Heart left ventricle (tissue), 16 donors: ENCODE measurements around the gene SERPINB8. TPM values are rescaled to one million over a fixed set of nuclear protein-coding genes. Genes with fewer than 3 reads are reported as not detected.
"Not testable (repeated sequence)": the region's sequence is repeated elsewhere in the genome, so short reads cannot be mapped to it uniquely, and the experiment has no call there.

Experiments used
- ATAC-seq, 4 donors: fragments of 200-7000 bp; cut with Tn5 transposase; one replicate each; pipeline ENCODE4 v1.9.1; 2020 to 2022; ENCODE audit warnings: moderate library complexity in 4 of 4, mild to moderate bottlenecking in 3 of 4, moderate number of reproducible peaks in 1 of 4
- DNase-seq, 5 donors: peaks; one replicate each; pipeline ENCODE4 v3.0.0-alpha.2; 2020
- H3K27ac ChIP-seq, 12 donors: fragments of 200-600 bp; sonication (generic) in 4 of 12; one replicate each; pipeline versions ENCODE4 v1.5.0 to v1.8.0; 2016 to 2022; ENCODE audit warnings: mild to moderate bottlenecking in 2 of 12
- H3K27me3 ChIP-seq, 9 donors: fragments of 200-600 bp; sonication (generic) in 2 of 9; one replicate each; pipeline versions ENCODE4 v1.5.1 to v1.8.0; 2016 to 2022; ENCODE audit warnings: mild to moderate bottlenecking in 3 of 9
- H3K36me3 ChIP-seq, 9 donors: fragments of 200-600 bp; sonication (generic) in 2 of 9; one replicate each; pipeline versions ENCODE4 v1.5.0 to v1.8.0; 2018 to 2022; ENCODE audit warnings: mild to moderate bottlenecking in 2 of 9
- H3K4me1 ChIP-seq, 12 donors: fragments of 200-600 bp; sonication (generic) in 4 of 12; one replicate each; pipeline versions ENCODE4 v1.5.0 to v1.8.0; 2016 to 2022; ENCODE audit warnings: mild to moderate bottlenecking in 3 of 12
- H3K4me3 ChIP-seq, 12 donors: fragments of 200-600 bp; sonication (generic) in 4 of 12; one replicate each; pipeline versions ENCODE4 v1.5.0 to v1.8.0; 2017 to 2022; ENCODE audit warnings: mild to moderate bottlenecking in 9 of 12, moderate library complexity in 4 of 12
- H3K9me3 ChIP-seq, 12 donors: fragments of 200-600 bp; sonication (generic) in 4 of 12; one replicate each; pipeline versions ENCODE4 v1.5.0 to v1.8.0; 2016 to 2022; ENCODE audit warnings: mild to moderate bottlenecking in 1 of 12
- CTCF ChIP-seq, 12 donors: fragments of 200-600 bp; sonication (generic) in 4 of 12; IDR thresholded peaks; one replicate each; pipeline versions ENCODE4 v1.5.0 to v1.8.0; 2018 to 2022; ENCODE audit warnings: antibody characterized with exemption in 12 of 12, mild to moderate bottlenecking in 5 of 12
- POLR2A ChIP-seq, 2 donors: fragments of 450-650 bp; IDR thresholded peaks; one replicate each; pipeline ENCODE4 v1.6.1; 2017; ENCODE audit warnings: antibody characterized with exemption in 2 of 2, mild to moderate bottlenecking in 2 of 2, moderate library complexity in 2 of 2
- WGBS, 4 donors: extraction: QIAGEN DNeasy Blood & Tissue Kit in 2 of 4; methylation state at CpG; one replicate each; pipeline versions ENCODE4 v1.1.5 to v1.1.7; 2013 to 2018; 5-methylcytosine and 5-hydroxymethylcytosine counted together
- intact Hi-C, 10 donors: fragments of 100-400 bp; cut with DNase I; formaldehyde crosslinking; loops; one replicate each; pipeline versions ENCODE4 v1.11.1 to v1.14.2; 2022
- polyA plus RNA-seq, 2 donors: library from polyadenylated mRNA; stranded (reverse); fragments of 200-250 nt; gene quantifications; one replicate each; pipeline ENCODE4 v1.2.3, GENCODE V29; 2013
- total RNA-seq, 9 donors: library from RNA; depleted of rRNA in 2 of 9; stranded (reverse); fragments of >200 nt in 2 of 9; fragmentation: NEBNext Ultra II Directional in 3 of 9; extraction: Animal tissue kit (Norgen Biotek cat#: 25700) in 3 of 9; gene quantifications; one replicate each; pipeline versions ENCODE4 v1.1.0 to v1.2.4, GENCODE V29; 2016 to 2023
- donor health status: ischemic (EF 13 %, LVEDD 7.1; RV severe dilation, severe dysfunction).
- donor health status: healthy with polysubstance abuse.
- donor health status: DM: no; HTN: yes; CAD: no.
- donor health status: DM: no; HTN: no; CAD: no.
- donor health status: ischemic (EF 25% LVEDD 6.9; RV normal size, moderate dysfunction).
- donor health status: ischemic (EF 25% LVEDD 5.7; RV mildly dilated, moderate dysfunction).
- donor health status: healthy.
- donor health status: DM: yes; HTN: yes; CAD: no.
- donor health status: ischemic (EF 35%, LVEDD 5.7; RV mildly dilated, moderate dysfunction).
- donor health status: nonischemic (EF 11% LVEDD 7.7; RV severe dilation, severe dysfunction).
- donor health status: DM: yes; HTN: yes; CAD: no.
- donor health status: PGD.
- donor health status: ischemic (EF 29% LVEDD 5.4; RV normal size, mild dysfunction).
- donor health status: nonischemic (EF 23%, LVEDD 6.1; RV moderate dilation, normal function).

Gene SERPINB8
- total and polyA plus RNA-seq, 11 donors, result 0.72 to 12.6 (median 3.5) TPM

GRCh38 chr18:63936932-63937393 lies 32.9 kb upstream of the SERPINB8 start:
- peaks cover 0 to 51% (median 9%) of the 10 kb centered on the region in 9 donors for H3K27me3 ChIP-seq

GRCh38 chr18:63940008-63940407 lies 29.9 kb upstream of the SERPINB8 start:
- no peaks in the 10 kb centered on the region for H3K9me3 ChIP-seq
- H3K36me3 ChIP-seq, result no peaks in the 10 kb centered on the region
- peaks cover 0 to 13% (median 3%) of the 10 kb centered on the region in 12 donors for H3K4me1 ChIP-seq
- WGBS, 4 donors, result 89 to 95% (median 92%) methylated on average over 8 of the region's 8 CpGs
- ATAC-seq (no peak), DNase-seq (no peak)
- TF ChIP-seq POLR2A (IDR thresholded peaks at IDR 0.05) (no peak), CTCF (IDR thresholded peaks at IDR 0.05) (no peak)
- H3K4me3 ChIP-seq, result no peak overlapping the region
- peaks cover 0 to 48% (median 9%) of the 10 kb centered on the region in 9 donors for H3K27me3 ChIP-seq
- intact Hi-C loops, result no loop called here
- no peak overlapping the region for H3K27ac ChIP-seq

More at GRCh38 chr18:63936932-63937393, 32.9 kb upstream of the SERPINB8 start:
- Histone ChIP-seq H3K36me3 (no peaks in the 10 kb centered on the region), H3K27ac (no peak overlapping the region), H3K4me3 (peak overlapping the region in 10 of 12 donors; percentile 27 to 66 (median 52)), H3K9me3 (no peaks in the 10 kb centered on the region), H3K4me1 (peaks cover 0 to 13% (median 3%) of the 10 kb centered on the region in 12 donors)
- intact Hi-C loops, result loop anchor here (1.0 to 10.0 kb wide), 6 partner anchors 112 to 420 kb away; no protein-coding TSS in a partner anchor
- WGBS, 4 donors, result 36 to 46% (median 39%) methylated on average over 19 of the region's 19 CpGs
- DNase-seq (no peak), ATAC-seq (no peak)
- TF ChIP-seq CTCF (IDR thresholded peaks at IDR 0.05) (no peak), POLR2A (IDR thresholded peaks at IDR 0.05) (no peak)

- H3K27ac ChIP-seq, DNase-seq, H3K4me3 ChIP-seq, intact Hi-C loops, ATAC-seq, H3K9me3 ChIP-seq, H3K36me3 ChIP-seq: not testable (repeated sequence)
- peaks cover 0 to 13% (median 3%) of the 10 kb centered on the region in 12 donors for H3K4me1 ChIP-seq
- WGBS, 4 donors, result 71 to 88% (median 76%) methylated on average over 15 to 17 of the region's 17 CpGs
- H3K27me3 ChIP-seq, result peaks cover 0 to 49% (median 13%) of the 10 kb centered on the region in 9 donors
These were observed 29.3 kb upstream of the SERPINB8 start for GRCh38 chr18:63940543-63941050.

- intact Hi-C loops, result no loop called here
- peaks cover 0 to 38% (median 6%) of the 10 kb centered on the region in 9 donors for H3K27me3 ChIP-seq
- WGBS, 4 donors, result 89 to 94% (median 93%) methylated on average over 3 of the region's 3 CpGs
- no peak for DNase-seq
- H3K36me3 ChIP-seq, result no peaks in the 10 kb centered on the region
- H3K4me3 ChIP-seq, result no peak overlapping the region
- H3K27ac ChIP-seq, result no peak overlapping the region
- TF ChIP-seq CTCF (IDR thresholded peaks at IDR 0.05) (no peak), POLR2A (IDR thresholded peaks at IDR 0.05) (no peak)
- peaks cover 0 to 4% (median 0%) of the 10 kb centered on the region in 12 donors for H3K9me3 ChIP-seq
- ATAC-seq, result no peak
- H3K4me1 ChIP-seq, result peaks cover 0 to 9% (median 0%) of the 10 kb centered on the region in 12 donors
These were observed 22.7 kb upstream of the SERPINB8 start for GRCh38 chr18:63947051-63947790.
